GM23338 (cell line): ENCODE measurements around the gene HIC2.
"Not testable (repeated sequence)": the region's sequence is repeated elsewhere in the genome, so short reads cannot be mapped to it uniquely, and the experiment has no call there.

ENCODE experiments used
- CREB1 ChIP-seq: fragments of 250-450 bp; sonication (Bioruptor Pico); IDR thresholded peaks from 2 replicates; pipeline ENCODE4 v1.5.0; 2020; ENCODE audit warnings: low read depth, mild to moderate bottlenecking, moderate library complexity
- EZH2 ChIP-seq: fragments of 200-600 bp; sonication (generic); IDR thresholded peaks from one replicate; pipeline ENCODE4 v1.8.0; 2017; ENCODE audit warnings: antibody characterized with exemption, mild to moderate bottlenecking, low read depth; ENCODE audit not compliant: unreplicated experiment
- EZH2phosphoT487 ChIP-seq: fragments of 200-600 bp; sonication (generic); IDR thresholded peaks from one replicate; pipeline ENCODE4 v1.8.1; 2018; ENCODE audit warnings: antibody characterized with exemption; ENCODE audit not compliant: unreplicated experiment
- JUNB ChIP-seq: IDR thresholded peaks from one replicate; pipeline ENCODE4 v1.6.1; 2016; ENCODE audit warnings: antibody characterized with exemption; ENCODE audit not compliant: unreplicated experiment
- NANOG ChIP-seq: IDR thresholded peaks from 2 replicates; pipeline ENCODE4 v1.6.1; 2016; ENCODE audit warnings: antibody characterized with exemption, borderline replicate concordance
- POLR2AphosphoS5 ChIP-seq: IDR thresholded peaks from 2 replicates; pipeline ENCODE4 v1.6.1; 2016; ENCODE audit warnings: antibody characterized with exemption, low read depth
- REST ChIP-seq: IDR thresholded peaks from one replicate; pipeline ENCODE4 v1.6.1; 2018; ENCODE audit warnings: antibody characterized with exemption; ENCODE audit not compliant: unreplicated experiment
- ZNF114 ChIP-seq: fragments of 250-450 bp; sonication (Bioruptor Pico); IDR thresholded peaks from 2 replicates; pipeline ENCODE4 v1.5.0; 2020; ENCODE audit warnings: mild to moderate bottlenecking, moderate library complexity
- TF ChIP-seq, protein P1 (sequence below), 2 experiments: fragments of 200-600 bp in 1 of 2; sonication (generic) in 1 of 2; conservative IDR thresholded peaks; 2 replicates each; pipeline versions ENCODE4 v1.5.1 to v1.6.1; 2016 to 2017; ENCODE audit warnings: antibody characterized with exemption in 2 of 2, low read depth in 2 of 2, mild to moderate bottlenecking in 2 of 2, moderate library complexity in 1 of 2
- TF ChIP-seq, protein P2 (sequence below): IDR thresholded peaks from 2 replicates; pipeline ENCODE4 v1.6.1; 2016; ENCODE audit warnings: antibody characterized with exemption

- TF ChIP-seq, protein P1, sequence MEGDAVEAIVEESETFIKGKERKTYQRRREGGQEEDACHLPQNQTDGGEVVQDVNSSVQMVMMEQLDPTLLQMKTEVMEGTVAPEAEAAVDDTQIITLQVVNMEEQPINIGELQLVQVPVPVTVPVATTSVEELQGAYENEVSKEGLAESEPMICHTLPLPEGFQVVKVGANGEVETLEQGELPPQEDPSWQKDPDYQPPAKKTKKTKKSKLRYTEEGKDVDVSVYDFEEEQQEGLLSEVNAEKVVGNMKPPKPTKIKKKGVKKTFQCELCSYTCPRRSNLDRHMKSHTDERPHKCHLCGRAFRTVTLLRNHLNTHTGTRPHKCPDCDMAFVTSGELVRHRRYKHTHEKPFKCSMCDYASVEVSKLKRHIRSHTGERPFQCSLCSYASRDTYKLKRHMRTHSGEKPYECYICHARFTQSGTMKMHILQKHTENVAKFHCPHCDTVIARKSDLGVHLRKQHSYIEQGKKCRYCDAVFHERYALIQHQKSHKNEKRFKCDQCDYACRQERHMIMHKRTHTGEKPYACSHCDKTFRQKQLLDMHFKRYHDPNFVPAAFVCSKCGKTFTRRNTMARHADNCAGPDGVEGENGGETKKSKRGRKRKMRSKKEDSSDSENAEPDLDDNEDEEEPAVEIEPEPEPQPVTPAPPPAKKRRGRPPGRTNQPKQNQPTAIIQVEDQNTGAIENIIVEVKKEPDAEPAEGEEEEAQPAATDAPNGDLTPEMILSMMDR (conservative IDR thresholded peaks at IDR 0.05; ENCODE audit: low read depth in 2 of 2), result not testable (repeated sequence)
- not testable (repeated sequence) for TF ChIP-seq REST; EZH2; EZH2phosphoT487; NANOG; POLR2AphosphoS5; CREB1; ZNF114 (CRISPR knock-in tag); JUNB
- TF ChIP-seq, protein P2, sequence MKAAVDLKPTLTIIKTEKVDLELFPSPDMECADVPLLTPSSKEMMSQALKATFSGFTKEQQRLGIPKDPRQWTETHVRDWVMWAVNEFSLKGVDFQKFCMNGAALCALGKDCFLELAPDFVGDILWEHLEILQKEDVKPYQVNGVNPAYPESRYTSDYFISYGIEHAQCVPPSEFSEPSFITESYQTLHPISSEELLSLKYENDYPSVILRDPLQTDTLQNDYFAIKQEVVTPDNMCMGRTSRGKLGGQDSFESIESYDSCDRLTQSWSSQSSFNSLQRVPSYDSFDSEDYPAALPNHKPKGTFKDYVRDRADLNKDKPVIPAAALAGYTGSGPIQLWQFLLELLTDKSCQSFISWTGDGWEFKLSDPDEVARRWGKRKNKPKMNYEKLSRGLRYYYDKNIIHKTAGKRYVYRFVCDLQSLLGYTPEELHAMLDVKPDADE, result not testable (repeated sequence)
Measured at GRCh38 chr22:21490556-21490955, 73.4 kb downstream of the HIC2 start.
